ENCODE data around the gene ARHGAP10.
A peak's percentile ranks its signal among the peaks of the same experiment; 100 is the strongest.
"Not testable (repeated sequence)": the region's sequence is repeated elsewhere in the genome, so short reads cannot be mapped to it uniquely, and the experiment has no call there.

The ARHGAP10 gene

DNA sequence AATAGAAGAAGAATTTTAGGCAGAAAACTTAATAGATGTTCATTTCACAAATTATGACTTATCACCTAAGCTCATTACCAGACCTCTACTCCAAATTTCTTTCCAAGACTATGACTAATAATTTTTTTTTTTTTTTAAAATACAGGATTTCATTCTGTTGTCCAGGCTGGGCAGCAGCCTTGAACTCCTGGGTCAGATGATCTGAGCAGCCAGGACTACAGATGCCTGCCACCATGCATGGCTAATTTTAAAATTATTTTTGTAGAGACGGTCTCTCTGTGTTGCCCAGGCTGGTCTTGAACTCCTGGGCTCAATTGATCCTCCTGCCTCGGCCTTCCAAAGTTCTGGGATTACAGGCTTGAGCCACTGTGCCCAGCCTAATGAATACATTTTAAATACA, 119.2 kb downstream of the ARHGAP10 start:
- no peak for DNase-seq (ENCODE audit: low spot score)

DNA sequence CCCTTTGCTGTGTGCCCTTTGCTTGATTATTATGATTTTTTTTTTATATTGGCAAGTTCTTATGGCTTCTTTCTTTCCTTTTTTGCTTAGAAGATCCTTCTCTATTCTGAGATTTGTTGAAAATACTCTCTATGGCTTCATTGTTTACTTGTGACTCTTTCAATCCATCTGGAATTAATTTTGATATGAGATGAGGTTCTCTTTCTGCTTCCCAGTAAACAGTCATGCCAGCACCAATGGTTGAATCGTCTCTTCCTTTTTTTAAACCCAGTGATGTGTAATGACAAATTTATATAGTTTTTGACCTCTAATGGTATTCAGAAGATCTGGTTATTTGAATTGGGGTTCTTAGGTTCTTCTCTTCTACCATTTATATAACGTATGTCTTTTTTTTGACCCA, 121.8 kb downstream of the ARHGAP10 start:
- DNase-seq (ENCODE audit: low spot score): no peak

DNA sequence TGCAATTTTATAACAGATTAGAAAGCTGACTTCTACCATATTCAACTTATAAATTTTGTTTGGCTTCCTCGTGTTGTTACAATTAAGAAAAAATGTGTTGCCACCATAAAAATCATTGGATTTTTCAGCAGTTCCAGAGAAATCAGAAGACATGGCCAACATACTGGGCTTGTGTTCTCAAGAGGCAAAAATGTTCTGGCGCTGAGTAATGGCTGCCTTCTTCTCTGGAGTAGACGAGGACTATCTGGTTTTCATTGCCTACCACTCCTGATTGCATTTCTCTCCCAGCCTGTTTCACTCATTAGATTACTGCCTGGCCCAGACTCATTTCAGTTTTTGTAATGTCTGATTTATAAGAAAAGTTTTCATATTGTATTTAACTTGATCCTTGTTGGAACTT, 122.3 kb downstream of the ARHGAP10 start:
- no peak for DNase-seq (ENCODE audit: low spot score)

DNA sequence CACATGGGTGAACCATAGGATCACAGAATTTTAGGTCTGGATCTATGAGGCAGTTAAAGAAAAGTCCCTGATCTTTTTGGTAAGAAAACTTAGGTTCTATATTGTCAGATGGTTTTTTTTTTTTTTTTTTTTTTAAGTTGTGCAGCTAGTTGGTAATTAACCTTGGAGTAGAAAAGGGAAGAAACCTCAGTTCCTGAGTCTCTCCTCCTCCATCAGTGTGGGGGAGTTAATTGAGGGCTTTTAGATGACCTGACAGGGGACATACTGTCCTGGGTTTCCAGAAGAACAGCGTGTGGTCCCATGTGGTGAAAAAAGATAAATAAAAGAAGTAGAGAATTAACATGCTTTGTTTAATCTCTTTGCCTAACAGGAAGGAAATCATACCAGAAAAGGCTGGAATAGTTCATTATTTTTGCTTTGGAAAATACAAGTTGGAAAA, 123.7 kb downstream of the ARHGAP10 start:
- no peak for DNase-seq (ENCODE audit: low spot score)

DNA sequence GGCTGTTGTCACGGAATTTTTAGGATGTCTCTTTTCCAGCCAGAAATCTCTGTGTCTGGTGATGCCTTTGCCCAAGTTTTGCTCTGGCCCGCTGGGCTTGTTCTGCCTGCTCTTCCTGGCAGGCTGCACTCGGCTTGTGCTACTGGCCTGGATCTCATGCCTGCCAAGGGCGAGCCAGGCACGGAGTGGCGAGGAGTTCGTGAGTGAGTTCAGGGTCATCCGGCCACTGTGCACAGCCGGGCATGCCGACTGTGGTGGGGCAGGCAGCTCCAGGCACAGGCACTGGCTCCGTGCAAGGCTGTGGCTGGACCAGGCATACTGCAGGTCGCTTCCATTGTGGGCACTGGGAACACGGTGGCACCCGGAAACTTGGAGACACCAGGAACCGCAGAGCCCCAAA, 129.1 kb downstream of the ARHGAP10 start:
- DNase-seq (ENCODE audit: low spot score): no peak

DNA sequence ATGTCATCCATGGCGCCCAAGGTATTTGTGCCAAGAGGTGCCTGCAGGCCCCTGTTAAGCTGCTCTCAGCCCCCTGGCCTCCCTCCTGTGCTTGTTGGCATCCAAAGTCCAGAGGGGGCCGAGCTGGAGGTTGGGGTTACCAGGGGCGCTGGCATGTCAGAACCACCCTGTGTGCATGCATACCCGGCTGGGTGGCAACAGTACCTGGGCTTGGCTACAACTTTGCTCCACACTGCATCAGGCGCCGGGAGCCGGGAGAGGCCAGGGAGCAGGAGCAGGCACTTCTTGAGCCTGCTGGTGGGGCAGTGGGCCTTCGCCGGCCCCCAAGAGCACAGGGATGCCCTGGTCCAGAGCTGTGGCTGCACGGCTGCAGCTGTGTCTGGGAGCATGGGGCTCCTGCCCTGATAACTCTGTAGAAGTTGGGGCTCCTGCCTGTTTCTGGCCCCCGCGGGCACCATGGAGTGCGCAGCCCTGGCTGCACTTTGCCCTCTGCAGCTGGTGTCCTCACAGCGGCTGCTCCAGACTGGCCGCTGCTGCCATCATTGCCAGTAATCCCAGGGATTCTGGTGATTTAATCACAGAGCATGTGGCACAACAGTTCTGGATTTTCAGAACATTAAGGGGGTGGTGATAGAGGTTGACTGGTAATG, 130.3 kb downstream of the ARHGAP10 start:
- no peak for DNase-seq (ENCODE audit: low spot score)

DNA sequence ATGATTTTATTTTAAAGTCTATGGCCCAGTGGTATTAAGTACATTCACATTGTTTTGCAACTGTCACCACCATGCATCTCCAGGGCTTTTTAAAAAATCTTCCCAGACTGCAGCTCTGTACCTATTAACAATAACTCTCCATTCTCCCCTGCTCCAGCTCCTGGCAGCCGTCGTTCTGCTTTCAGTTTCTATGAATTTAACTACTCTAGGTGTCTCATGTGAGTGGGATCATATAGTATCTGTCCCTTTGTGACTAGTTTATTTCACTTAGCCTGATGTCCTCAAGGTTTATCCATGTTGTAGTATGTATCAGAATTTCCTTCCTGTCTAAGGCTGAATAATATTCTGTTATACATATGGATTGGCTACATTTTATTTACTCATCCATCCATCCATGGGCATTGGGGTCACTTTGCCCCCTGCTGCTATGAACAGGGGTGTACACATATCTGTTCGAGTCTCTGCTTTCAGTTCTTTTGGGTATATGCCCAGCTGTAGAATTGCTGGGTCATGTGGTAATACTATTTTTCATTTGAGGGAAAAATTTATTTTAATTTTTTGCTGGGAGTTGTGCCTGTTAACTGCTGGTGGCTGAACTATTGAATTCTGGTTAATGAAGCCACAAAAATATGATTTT, 131.3 kb downstream of the ARHGAP10 start:
- DNase-seq (ENCODE audit: low spot score): no peak

DNA sequence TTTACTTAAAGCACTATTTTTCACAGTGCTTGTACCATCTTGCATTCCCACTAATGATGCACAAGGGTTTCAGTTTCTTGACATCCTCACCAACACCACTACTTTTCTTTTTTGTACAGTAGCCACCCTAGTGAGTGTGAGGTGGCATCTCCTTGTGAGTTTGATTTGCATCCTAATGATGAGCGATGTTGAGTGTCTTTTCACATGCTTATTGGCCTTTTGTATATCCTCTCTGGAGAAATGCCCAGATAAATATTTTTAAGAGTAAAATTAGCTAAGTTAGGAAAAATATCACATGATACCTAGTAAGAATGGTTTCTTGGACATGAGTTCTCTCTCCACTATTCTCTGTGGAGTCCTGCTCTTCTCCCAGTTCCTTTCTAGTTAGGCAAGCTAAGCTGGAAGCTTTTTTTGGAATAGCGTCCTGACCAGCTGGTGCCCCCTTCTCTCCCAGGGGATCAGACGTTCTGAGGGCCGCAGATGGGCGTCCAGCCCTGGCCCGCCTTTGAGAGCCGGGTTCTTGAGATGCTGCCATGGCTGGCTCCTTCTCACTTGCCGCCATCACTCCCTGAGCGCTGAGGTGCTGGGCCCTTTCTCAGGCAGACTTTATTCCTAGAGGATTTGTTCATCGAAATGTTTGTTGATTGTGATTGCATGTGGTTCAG, 132.1 kb downstream of the ARHGAP10 start:
- no peak for DNase-seq (ENCODE audit: low spot score)

DNA sequence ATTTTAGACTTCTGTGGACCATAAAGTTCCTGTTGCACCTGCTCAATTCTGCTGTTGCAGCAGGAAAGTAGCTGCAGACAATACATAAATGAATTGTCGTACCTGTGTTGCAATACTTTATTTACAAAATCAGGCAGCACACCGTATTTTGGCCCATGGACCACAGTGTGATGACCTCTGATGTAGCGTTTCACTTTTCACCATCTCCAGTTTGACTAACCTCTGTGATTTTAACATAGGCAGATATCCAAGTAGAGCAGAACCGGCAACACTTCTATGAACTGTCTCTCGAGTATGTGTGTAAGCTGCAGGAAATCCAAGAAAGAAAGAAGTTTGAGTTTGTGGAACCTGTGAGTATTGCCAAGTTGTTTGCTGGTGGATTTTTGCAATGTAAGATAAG, 132.7 kb downstream of the ARHGAP10 start:
- DNase-seq (ENCODE audit: low spot score): no peak

DNA sequence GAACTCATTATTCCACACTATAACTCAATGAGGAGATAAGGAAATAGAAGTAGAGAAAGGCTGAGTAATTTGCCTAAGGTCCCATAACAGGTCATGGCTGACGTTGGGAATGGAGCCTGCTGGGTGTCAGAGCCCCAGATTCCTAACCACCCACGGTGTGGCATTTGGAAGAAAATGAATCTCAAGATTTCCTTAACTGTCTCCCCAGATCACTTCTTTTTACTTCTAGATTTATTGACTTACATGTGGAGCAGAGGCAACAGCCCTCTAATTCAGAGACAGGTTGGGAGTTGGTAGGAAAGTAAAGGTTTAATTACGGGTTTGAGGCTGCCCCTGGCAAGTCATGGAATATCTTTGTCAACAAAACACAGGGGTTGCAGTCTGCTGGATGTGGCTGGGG, 134.0 kb downstream of the ARHGAP10 start:
- DNase-seq (ENCODE audit: low spot score): no peak

DNA sequence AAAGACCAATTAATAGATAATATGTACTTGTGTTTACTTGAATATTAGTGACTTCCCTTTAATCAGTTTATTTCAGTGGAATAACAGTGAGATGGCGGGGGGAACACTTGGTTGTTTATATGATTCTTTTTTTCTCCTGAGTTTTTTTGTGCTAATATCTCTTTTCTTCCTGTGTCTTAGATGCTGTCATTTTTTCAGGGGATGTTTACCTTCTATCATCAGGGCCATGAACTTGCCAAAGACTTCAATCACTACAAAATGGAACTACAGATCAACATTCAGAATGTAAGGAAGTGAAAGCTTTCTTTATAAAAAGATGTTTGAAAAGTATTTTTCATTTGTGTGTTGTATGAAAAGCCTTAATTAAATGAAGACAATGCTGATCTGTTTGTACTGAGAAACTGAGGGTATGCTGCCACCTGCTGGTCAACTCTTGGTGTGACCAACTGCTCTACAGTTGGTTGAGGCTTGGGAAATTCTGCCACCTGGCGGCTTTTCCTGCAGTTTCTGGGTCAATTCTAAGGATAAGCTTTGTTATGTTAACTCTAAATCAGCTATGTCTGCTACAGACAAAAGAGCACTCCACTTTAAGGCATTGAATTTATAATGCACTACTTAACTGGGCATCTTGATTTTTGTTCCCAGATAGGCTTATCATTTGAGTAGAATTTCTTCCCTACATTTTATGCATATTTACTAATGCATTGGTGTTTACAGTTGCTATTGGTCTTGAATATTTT, 134.8 kb downstream of the ARHGAP10 start:
- DNase-seq (ENCODE audit: low spot score): peak; percentile 88

DNA sequence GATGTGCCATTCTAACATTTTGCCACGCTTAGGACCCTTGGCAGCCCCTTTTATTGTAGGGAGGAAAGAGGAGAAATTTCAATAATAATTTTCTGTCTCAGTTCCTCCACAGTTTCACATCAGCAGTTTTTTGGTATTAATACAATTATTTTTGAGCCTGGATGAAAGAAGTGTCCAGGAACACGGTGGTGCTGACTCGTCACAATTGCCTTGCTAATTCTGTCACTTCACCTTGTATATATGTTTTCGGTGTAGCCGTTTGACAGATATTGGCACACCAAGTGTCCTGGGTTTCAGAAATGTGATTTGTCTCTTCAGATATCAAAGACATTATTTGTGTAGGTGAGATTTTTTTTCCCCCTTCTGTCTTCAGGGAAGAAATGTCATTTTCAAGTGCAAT, 142.2 kb downstream of the ARHGAP10 start:
- DNase-seq (ENCODE audit: low spot score): no peak

DNA sequence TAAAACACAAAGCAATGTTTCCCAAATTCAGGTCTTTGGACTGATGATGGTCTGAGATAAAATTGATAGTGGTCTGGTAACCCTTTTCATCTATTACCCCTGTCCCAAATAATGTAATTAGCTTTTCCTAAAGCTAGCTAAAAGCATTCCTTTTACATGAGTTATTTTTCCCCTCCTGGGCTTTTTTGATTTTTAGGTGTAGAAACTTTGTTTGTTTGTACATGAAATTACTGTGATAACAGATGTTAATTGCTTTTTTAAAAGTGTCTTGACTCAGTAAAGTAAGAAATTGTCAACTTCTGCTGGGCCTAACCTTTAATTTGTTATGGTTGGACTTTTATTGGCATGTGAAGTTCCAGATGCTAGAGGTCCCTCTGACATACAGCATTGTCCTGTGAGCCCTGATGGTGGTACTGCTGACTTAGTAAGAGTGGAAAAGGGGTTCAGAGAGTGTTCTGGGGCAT, 145.5 kb downstream of the ARHGAP10 start:
- no peak for DNase-seq (ENCODE audit: low spot score)

DNA sequence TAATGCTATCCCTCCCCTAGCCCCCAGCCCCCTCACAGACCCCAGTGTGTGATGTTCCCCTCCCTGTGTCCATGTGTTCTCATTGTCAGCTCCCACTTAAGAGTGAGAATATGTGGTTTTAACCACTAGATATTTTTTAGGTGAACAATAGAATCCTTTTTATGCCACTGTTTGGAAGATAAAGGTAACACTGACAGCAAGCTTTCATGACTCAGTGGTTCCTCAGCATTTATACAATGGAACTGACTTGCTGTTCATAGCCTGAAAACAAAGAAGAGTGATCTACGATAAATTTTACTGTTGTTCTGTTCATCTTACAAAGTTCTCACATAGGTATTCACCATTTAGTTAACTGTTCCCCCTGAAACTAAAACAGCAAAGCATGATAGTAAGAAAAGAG, 147.8 kb downstream of the ARHGAP10 start:
- DNase-seq (ENCODE audit: low spot score): no peak

DNA sequence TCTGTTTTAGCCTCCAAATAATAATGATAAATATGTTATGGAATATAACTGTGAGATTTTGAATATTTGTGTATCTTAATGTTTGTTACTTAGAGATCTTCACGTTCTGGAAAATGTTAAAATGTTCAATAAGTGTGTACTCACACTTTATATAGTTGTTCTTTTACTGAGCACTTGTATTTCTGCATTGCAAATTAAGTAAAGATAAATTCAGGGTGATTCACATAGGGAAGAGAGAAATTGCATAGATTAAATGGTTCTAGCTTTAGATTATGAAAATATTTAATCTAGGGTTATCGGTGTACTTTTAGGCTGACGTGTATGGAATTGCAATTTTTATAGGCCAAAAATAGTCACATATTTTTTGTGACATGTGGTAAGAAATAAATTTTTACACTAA, 148.6 kb downstream of the ARHGAP10 start:
- no peak for DNase-seq (ENCODE audit: low spot score)

DNA sequence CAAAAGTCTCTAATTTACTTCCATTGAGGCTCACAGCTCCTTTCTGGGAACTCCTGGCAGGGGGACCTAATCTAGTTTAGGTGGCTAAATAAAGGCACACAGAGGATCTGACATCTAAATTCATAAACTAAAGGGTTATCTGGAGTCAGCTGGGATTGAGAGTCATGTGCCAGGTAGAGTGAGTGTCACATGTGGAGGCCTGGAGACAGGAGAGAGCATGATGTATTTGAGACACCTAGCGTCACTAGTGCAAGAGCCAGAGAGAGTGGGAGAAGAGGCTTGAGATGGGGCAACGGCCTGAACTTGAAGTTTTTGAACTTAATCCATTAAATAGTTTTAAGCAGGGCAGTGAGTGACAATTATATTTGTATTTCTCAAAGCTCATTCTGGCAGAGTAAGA, 152.6 kb downstream of the ARHGAP10 start:
- DNase-seq (ENCODE audit: low spot score): no peak

DNA sequence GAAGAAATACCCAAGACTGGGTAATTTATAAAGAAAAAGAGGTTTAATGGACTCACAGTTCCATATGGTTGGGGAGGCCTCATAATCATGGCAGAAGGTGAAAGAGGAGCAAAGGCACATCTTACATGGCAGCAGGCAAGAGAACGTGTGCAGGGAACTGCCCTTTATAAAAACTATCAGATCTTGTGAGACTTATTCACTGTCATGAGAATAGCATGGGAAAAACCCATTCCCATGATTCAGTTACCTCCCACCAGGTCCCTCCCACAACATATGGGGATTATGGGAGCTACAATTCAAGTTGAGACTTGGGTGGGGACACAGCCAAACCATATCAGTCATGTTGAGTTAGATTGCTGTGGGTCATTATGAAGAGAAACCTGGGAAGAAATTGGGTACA, 153.3 kb downstream of the ARHGAP10 start:
- not testable (repeated sequence) for DNase-seq (ENCODE audit: low spot score)

DNA sequence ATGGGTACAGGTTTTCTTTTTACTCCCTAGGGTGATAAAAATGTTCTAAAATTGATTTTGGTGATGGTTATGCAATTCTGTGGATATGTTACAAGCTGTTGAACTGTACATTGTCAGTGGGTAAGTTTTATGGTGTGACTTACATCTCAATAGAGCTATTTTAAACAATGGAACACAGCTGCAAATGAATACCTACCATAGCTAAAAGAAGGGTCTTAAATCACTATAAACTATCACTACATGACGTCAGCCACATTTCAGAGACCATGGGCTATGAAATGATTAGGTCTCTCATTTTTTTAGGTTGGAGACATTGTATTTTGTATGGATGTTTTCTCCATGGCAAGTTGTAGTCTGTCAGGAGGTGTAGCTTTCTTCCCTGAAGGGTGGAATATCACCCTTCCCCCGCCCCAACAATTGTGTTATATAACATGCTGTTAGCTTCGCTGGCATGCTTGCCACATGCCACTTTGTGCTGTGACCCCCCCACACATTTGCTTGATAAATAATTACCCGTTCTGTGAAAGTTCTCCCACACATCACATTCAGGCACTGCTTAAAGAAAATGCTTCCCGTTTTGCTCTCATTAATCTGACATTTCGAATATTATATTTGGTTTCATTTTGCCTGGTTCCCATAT, 159.7 kb downstream of the ARHGAP10 start:
- no peak for DNase-seq (ENCODE audit: low spot score)

DNA sequence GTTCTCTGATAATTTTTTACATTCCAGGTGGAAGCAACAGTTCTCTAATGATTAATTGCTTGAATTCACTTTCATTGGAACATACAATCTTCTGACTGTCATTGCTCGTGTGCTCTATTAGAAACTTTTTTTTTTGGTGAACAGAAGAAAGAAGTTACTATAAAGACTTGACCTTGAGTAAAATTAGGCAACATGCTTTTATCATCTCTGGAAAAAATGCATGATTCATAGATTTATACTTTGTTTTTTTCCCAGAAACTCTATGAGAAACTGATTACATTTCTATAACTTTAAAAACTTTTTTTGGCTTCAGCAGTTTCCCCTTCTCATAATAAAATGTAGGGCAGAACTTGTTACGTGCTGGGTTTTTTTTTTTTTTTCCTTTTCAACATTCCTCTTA, 167.6 kb downstream of the ARHGAP10 start:
- no peak for DNase-seq (ENCODE audit: low spot score)

DNA sequence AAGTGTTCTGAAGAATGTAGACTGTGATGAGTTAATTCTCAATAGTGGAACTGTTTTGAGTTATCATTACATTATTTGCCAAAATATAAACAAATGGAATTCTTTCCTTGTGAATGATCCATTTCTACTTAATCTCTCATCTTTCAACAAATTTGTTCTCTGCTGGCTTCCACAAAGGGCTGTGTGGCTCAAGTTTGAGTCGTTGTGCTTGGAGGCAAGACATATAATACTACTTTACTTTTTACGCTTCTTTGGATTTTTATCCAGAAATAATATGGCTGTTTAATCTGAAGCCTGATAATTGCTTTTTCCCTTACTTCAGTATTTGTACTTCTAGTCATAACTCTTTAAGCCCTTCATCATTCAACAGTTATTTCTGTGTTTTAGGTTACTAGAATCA, 169.5 kb downstream of the ARHGAP10 start:
- no peak for DNase-seq (ENCODE audit: low spot score)

DNA sequence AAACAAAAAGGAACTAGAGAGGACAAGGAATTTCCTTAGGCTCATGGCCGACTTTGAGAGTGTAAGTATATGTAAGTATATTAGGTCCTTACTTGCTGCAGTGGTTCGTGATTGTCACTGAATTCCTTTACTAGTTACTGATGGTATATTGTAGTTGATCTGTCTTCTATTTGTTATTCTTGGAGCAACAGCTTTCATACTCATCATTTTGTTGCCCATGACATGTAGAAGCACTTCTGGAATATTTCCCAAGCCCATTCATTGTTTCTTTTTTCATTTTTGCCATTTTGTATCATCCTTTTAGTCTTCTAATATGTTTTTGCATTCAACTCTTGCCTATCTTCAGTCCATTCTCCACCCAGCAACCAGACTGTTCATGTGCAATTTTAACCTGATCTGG, 170.0 kb downstream of the ARHGAP10 start:
- DNase-seq (ENCODE audit: low spot score): no peak

DNA sequence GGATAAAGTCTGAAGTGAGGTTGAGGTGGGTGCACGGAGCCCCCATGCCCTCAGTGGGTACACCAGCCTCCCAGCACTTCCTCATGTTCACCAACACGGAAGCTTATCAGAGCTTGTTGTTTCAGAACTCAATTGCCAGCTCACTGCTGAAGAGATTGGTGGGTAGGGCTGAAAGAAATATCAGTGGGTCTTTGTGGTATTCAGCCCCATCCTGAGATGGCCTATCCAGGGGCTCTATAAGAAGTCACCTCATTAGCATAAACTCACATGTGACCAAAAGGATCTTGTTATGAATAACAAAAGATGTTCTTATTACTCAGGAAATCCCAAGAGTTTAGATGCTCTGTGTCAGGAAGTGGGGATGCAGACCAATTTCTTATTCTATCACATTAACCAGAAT, 177.3 kb downstream of the ARHGAP10 start:
- DNase-seq (ENCODE audit: low spot score): no peak

Data from RKO (cell line).